ENCODE results near the gene KHDRBS2.

- no peak for TF ChIP-seq REST (IDR thresholded peaks at IDR 0.05; ENCODE audit: unreplicated experiment)
- no peak for TF ChIP-seq CTCF (conservative IDR thresholded peaks at IDR 0.05; ENCODE audit: low read depth in 2 of 2)
- TF ChIP-seq EZH2 (IDR thresholded peaks at IDR 0.05; ENCODE audit: low read depth, unreplicated experiment) = no peak
- TF ChIP-seq POLR2AphosphoS5 (IDR thresholded peaks at IDR 0.05; ENCODE audit: low read depth) = no peak
- TF ChIP-seq EZH2phosphoT487 (IDR thresholded peaks at IDR 0.05; ENCODE audit: unreplicated experiment) = no peak
- no peak for TF ChIP-seq CREB1 (CRISPR knock-in tag; IDR thresholded peaks at IDR 0.05; ENCODE audit: low read depth)
- 0 out of 2 replicates have a peak, but pooled peaks have one; percentile 37 for TF ChIP-seq NANOG (IDR thresholded peaks at IDR 0.05; ENCODE audit: borderline replicate concordance)
- no peak for TF ChIP-seq JUNB (IDR thresholded peaks at IDR 0.05; ENCODE audit: unreplicated experiment)
- no peak for TF ChIP-seq ZNF114 (CRISPR knock-in tag; IDR thresholded peaks at IDR 0.05)
These were observed 603.5 kb downstream of the KHDRBS2 start for GRCh38 chr6:61682562-61682961.

All from GM23338 (cell line).